Colonic mucosa (tissue), 4 donors: ENCODE measurements around the gene AJAP1. TPM values are rescaled to one million over a fixed set of nuclear protein-coding genes. Genes with fewer than 3 reads are reported as not detected.

ENCODE experiments used
- DNase-seq: peaks from one replicate; pipeline ENCODE4 v3.0.0-alpha.2; 2020
- H3K27ac ChIP-seq: fragments of 200-600 bp; one replicate; pipeline ENCODE4 v1.8.0; 2021
- H3K27me3 ChIP-seq: fragments of 200-600 bp; one replicate; pipeline ENCODE4 v1.8.0; 2021
- H3K36me3 ChIP-seq: fragments of 200-600 bp; one replicate; pipeline ENCODE4 v1.8.0; 2021
- H3K4me1 ChIP-seq: fragments of 200-600 bp; one replicate; pipeline ENCODE4 v1.8.0; 2021; ENCODE audit warnings: mild to moderate bottlenecking
- H3K4me3 ChIP-seq: fragments of 200-600 bp; one replicate; pipeline ENCODE4 v1.8.0; 2021
- H3K9ac ChIP-seq, 2 donors: one replicate each; pipeline ENCODE4 v1.7.0; 2013; ENCODE audit warnings: control low read depth in 2 of 2, low read depth in 2 of 2, low read length in 2 of 2
- H3K9me3 ChIP-seq: fragments of 200-600 bp; one replicate; pipeline ENCODE4 v1.8.0; 2021
- CTCF ChIP-seq: fragments of 200-600 bp; IDR thresholded peaks from one replicate; pipeline ENCODE4 v1.8.0; 2022; ENCODE audit warnings: antibody characterized with exemption, mild to moderate bottlenecking
- intact Hi-C: fragments of 100-400 bp; cut with DNase I; formaldehyde crosslinking; loops from one replicate; pipeline ENCODE4 v1.14.1; 2022
- total RNA-seq, 2 donors: library from RNA; stranded (reverse); fragmentation: NEBNext Ultra II Directional in 1 of 2; extraction: Animal tissue kit (Norgen Biotek cat#: 25700) in 1 of 2; gene quantifications; one replicate each; pipeline ENCODE4 v1.2.1, GENCODE V29; 2021
- donor health status: healthy.
- donor health status: DM: no; HTN: no; CAD: no.
- donor health status: DM: no; HTN: no; CAD: no.

The AJAP1 gene
- total RNA-seq, 2 donors from 2014 or later: 0.07 to 0.42 TPM

- Histone ChIP-seq H3K36me3 (no peaks in the 10 kb centered on the region), H3K9me3 (no peaks in the 10 kb centered on the region), H3K4me1 (no peaks in the 10 kb centered on the region), H3K4me3 (no peak overlapping the region), H3K9ac (no peak overlapping the region), H3K27ac (no peak overlapping the region), H3K27me3 (no peaks in the 10 kb centered on the region)
- DNase-seq: no peak
- TF ChIP-seq CTCF: no peak
- intact Hi-C loops: no loop called here
Measured at GRCh38 chr1:4802024-4802423, 147.6 kb downstream of the AJAP1 start.

GRCh38 chr1:4803335-4803734 lies 148.9 kb downstream of the AJAP1 start:
- H3K4me1 ChIP-seq: no peaks in the 10 kb centered on the region
- no peak overlapping the region for H3K9ac ChIP-seq
- H3K4me3 ChIP-seq: no peak overlapping the region
- no peaks in the 10 kb centered on the region for H3K36me3 ChIP-seq
- H3K27me3 ChIP-seq: no peaks in the 10 kb centered on the region
- TF ChIP-seq CTCF: no peak
- no peak overlapping the region for H3K27ac ChIP-seq
- intact Hi-C loops: no loop called here
- DNase-seq: no peak
- H3K9me3 ChIP-seq: no peaks in the 10 kb centered on the region

GRCh38 chr1:4805987-4806386 lies 151.6 kb downstream of the AJAP1 start:
- H3K9ac ChIP-seq: no peak overlapping the region
- H3K4me1 ChIP-seq: no peaks in the 10 kb centered on the region
- H3K9me3 ChIP-seq: no peaks in the 10 kb centered on the region
- H3K4me3 ChIP-seq: no peak overlapping the region
- H3K27ac ChIP-seq: no peak overlapping the region
- H3K36me3 ChIP-seq: no peaks in the 10 kb centered on the region
- DNase-seq: no peak
- no peaks in the 10 kb centered on the region for H3K27me3 ChIP-seq
- no peak for TF ChIP-seq CTCF
- intact Hi-C loops: no loop called here

DNA sequence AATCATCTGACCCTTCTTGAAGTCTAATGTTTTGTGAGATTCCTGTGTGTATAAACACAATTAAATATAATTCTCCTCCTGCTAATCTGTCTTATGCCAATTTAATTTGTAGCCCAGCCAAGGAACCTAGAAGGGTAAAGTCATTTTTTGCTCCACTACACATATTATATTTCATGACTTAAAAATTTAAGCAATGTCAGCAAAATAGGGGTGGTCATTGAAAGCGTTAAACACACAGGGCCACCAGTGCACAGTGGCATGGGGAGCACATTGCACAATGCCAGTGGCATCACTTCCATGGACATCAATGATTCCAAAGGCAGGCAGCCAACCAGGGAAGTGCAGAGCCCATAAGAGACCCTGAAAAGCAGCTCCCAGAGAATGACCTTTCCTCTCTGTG lies 166.1 kb downstream of the AJAP1 start:
- Histone ChIP-seq H3K9ac (no peak overlapping the region), H3K4me3 (no peak overlapping the region), H3K27ac (no peak overlapping the region), H3K27me3 (no peaks in the 10 kb centered on the region), H3K36me3 (no peaks in the 10 kb centered on the region), H3K9me3 (no peaks in the 10 kb centered on the region), H3K4me1 (no peaks in the 10 kb centered on the region)
- intact Hi-C loops: no loop called here
- TF ChIP-seq CTCF: no peak
- DNase-seq: no peak

- Histone ChIP-seq H3K4me1 (no peaks in the 10 kb centered on the region), H3K27me3 (no peaks in the 10 kb centered on the region), H3K36me3 (no peaks in the 10 kb centered on the region), H3K9ac (no peak overlapping the region), H3K4me3 (no peak overlapping the region), H3K9me3 (no peaks in the 10 kb centered on the region), H3K27ac (no peak overlapping the region)
- DNase-seq: no peak
- intact Hi-C loops: no loop called here
- TF ChIP-seq CTCF: no peak
Measured at GRCh38 chr1:4825800-4826450, 171.5 kb downstream of the AJAP1 start.
